UCSD-AML1 (cell line): Measurements from ENCODE around the gene LRRC27.
"Not testable (repeated sequence)": the region's sequence is repeated elsewhere in the genome, so short reads cannot be mapped to it uniquely, and the experiment has no call there.

Experiments
- DNase-seq: peaks from one replicate; lab custom pipeline; 2025; ENCODE audit not compliant: unreplicated experiment; lab: John Stamatoyannopoulos, UW

LRRC27 gene

DNA sequence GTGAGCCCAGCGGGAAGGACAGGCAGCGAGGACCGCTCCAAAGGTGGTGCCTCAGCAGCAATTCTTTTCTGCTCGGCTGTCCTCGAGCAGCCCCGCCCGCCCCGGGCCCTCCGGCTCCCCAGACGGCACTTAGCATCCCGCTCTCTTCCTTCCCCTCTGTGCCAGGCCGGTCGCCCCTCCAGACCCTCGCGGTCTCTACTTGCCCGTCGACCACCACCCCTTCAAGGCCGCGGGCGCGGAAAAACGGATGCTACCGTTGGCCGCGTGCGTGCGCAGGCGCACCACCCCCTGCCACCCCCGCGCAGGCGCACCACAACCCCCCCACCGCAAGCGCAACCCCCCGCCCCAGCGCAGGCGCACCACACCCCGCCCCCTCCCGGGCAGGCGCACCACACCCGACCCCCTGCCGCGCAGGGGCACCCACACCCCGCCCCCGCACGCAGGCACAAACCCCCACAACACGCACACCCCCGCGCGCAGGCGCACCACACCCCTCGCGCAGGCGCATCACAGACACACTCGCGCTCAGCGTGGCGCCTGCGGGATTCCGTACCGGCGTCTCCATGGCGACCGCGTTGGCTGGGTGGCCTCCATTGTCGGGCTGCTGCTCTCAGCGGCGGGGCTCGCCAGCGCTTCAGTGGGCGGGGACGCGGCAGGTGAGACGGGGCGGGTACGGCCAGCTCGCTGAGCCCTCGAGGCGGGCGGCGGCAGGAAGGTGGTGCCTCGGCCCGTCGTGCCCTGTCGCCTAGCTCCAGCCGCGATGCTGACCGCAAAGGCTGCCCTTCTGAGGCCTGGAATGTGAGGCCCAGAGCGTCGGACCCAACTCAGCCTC, at the start of gene LRRC27:
Gene LRRC27 (plus strand): TSS at position 593 of the 832 bp plus-strand sequence. CDS start 1,332 bp downstream, outside the sequence.
- peak; percentile 99 for DNase-seq

DNA sequence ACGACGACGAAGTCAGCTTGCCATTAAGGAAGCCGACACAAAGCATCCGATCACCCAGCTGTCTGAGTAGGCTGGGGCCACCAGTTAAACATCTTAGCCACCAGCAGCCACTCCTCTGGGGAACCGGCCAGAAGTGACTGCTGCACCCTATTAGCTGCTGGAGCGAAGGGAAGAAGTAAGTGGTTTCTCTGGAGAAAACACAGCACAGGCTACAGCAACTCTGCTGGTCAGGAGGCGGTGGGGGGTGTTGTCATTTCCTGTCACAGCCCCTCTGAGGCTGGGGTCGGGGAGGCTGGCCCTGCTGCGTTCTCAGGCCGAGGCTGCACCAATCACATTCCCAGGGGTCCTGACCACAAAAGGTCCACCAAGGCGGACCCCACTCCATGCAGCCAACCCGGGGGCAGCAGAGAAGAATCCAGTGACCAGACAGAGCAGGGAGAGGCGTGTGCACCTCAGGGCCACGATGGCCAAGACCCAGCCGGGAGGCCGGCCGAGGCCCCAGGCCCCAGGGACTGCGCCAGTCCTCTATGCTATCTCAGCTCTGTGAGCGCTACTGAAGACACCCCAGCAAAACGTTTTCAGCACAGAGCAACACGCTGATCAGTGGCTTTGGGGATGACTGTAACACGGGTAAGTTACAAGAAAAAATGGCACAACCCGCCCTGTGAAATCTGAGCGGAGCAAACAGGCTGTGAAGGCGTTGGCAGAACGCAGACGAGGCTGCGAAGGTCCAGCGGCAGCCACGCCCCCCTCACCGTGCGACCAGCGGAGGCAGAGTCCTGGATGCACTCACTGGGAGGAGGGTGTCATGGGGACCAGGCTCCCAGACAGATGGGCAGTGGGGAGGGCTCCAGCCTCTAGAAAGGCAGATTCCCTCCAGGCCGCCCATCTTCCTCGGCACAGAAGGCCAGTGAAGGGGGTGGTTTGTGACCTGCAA, 49.1 kb upstream of the LRRC27 start:
- DNase-seq = no peak

DNA sequence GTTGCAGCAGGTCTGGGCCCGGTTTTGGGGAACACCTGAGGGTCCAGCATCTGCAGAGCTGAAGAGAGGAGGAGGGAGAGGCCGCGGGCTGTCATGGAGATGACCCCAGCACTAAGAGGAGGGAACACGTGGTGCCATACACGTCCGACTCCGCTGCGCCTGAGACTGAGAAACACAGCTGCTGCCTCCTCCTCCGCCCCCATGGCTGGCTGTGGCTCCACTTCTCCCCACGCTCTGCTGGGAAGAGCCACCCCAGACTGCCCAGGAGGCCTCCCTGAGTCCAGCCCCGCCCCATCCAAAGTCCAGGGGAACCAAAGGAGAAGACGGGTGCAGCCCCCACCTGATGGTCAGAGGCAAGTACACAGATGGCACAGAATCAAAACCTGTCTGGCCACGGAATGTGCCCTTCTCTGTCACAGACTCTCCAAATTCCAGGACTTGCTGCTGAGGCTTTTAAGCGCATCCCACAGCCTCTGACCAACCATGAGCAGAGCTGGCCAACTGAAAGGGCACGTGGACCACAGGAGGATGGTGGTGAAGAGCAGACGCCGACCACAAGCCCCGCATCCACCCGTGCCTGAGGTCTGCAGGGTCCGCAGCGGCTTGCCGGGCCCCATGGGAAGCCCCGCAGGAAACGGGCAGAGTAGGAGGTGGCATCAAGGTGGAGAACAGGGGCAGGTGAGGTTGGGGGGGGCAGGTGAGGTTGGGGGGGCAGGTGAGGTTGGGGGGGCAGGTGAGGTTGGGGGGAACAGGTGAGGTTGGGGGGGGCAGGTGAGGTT, 48.2 kb upstream of the LRRC27 start:
- no peak for DNase-seq

DNA sequence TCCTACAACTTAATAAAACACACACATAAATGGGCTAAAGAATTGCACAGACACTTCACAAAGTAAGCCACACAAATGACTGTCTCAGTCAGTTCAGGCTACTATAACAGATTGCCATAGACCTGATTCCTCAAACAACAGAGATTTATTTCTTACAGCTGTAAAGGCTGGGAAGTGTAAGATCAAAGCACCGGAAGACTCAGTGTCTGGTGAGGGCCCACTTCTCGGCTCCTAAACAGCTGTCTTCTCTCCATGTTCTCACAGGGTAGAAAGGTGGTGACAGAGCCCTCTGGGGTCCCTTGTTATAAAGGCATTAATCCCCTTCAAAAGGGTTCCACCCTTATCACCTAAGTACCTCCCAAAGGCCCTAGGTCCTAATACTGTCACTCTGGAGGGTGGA, 42.6 kb upstream of the LRRC27 start:
- no peak for DNase-seq

DNA sequence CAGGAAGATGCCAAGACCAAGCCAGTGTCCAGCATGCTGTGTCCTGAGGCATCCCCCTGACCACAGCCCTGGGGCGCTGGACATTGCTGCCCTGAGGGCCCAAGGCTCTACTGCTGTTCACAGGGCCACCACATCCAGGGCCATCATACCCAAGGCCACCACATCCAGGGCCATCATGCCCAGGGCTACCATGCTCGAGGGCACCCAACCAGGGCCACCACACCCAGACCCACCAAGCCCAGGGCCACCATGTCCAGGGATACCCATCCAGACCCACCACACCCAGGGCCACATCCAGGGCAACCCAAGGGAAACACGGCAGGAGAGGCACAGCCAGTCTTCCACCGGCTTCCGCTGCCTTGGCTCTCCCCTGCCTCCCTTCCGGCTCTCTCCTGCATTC, 41.4 kb upstream of the LRRC27 start:
- DNase-seq = no peak

DNA sequence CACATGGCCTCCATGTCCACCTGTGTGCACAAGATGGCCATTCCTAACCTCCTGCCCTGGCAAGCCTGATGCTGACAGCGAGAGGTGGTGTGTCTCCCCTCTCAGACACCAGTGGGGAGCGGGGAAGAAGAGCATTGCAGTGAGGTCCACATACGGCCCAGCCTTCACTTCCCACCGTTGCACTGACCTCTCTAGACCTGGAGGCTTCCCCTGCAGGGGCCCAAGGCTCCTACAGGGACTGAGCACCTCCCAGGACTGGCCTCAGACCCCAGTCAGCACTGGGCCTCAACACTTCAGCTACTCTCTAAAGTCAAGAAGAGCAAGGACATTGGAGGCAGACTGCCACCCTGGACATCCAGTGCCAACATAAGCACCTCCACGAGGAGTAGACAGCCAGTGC, 40.2 kb upstream of the LRRC27 start:
- DNase-seq = no peak

DNA sequence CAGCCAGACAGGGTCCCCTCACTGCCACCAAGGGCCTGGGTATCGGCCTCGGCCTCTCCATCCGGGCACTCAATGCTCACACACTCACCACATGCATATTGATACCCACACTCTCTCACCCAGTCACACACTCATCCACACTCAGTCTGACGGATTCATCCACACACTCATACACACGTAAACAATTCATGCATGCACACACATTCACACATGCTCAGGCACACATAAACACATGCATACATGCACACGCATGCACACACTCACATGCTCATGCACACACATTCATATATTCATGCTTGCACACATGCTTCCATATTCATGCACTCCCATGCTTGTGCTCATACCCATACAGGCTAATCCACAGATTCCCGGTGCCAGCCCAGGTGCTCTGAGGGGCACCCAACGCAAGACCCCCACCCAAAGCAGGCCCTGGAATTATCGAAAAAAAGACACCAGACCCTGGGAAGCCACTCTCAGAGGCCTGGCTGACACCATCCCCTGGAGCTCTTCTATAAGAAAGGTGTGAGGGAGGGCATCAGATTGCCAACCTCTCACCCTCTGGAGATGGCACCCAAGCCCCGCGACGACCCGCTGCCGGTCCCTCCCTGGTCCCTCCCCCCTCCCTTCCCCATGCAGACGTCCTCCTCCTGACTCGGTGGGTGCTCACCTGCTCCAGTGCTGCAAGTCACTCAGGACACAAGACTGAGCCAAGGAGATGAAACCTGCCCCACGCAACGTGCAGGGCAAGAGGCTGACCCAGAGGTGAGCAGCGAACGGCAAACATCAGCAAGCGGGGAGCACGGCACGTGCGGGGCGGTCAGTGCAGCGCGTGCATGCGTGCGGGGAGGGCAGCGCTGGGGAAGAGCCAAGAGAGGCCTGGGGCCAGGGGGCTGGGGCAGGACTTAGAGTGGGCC, 39.4 kb upstream of the LRRC27 start:
- DNase-seq = no peak

DNA sequence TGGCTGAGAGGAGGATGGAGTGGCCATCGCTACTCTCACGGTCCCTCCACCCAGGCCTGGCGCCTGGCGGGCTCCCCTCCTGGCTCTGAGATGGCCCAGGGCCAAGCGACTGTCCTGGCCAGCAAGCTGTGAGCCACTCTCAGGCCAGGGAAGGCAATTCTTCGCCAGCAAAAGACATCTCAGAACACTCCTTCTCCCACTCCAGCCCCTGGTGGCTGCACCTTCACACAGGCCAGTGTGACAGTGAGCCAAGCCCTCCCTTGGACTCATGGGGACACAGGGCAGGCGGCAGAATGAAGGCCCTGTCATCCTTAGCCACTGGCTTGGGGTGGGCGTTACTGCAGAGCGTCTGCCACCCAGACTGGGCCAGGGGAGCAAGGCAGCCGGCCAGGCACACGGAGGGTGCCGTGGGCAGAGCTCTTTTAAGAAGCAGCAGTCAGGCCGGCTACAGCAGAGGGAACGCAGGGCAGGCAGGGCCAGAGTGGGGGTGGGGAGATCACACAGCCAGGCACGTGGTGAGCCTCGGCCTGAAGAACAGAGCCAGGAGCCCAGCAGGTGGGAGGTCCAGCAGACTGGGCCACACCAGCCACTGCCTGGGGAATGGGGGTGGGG, 38.7 kb upstream of the LRRC27 start:
- no peak for DNase-seq

DNA sequence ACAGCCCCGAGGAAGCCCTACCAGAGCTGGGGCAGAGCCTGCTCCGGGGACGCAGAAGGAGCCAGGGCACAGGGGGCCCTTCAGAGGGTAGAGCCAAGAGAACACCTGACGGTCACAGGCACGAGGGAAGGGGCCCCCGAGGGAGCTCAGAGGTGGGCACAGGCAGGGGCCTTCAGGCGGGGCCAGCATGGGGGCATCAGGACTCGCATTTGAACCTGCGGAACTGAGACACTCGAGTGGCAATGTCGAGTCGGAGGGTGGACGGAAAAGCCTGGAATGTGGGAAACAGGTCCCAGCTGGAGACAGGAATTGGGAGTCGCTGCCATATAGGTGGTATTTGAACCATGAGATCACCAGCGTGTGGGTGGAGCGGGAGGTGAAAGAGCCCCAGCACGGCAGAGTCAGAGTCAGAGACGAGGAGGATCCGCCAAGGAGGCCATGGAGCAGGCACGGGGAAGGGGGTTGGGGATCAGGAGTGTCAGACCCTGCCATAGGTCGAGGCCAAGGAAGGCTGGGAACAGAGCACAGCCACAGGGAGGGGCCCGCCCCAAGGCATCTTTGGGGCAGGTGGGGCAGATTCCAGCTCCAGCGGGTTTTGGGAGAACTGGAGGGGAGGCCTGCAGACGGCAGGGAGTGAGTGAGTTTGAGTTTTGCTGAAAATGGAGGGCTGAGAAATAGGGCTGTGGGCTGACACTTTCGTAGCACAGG, 38.0 kb upstream of the LRRC27 start:
- DNase-seq = no peak

DNA sequence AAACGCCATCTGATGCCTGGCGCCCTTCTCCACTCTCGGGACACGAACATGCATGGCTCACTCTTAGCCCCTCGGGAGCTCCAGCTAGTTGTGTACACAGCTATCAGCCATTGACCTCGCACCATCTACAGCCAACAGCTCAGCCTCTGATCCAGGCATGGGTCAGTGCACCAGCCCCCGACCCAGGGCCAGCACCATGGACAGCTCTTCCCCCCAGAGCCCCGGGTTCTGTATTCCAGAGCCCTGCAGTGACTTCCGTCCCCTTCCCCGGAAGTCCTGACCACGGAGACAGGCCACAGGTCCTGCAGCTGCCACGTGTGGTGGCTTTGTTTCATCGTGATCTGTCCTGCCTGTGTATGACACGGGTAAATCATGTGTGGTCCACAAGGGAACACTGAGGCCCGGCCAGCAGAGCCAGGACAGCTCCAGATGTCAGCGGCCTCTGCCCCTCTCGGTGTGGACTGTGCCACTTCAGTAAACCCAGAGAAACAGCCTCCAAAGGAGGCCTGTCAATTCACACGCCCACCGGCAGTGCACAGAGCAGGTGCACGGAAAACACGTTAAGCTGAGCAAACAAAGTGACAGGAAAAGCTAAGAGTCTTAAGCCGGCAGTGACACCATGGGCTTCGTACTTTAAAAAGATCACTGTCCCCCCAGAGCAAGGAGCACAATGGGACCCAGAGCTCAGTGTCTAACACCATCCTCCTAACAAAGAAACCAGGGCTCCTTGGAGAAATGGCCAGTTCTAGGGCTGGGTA, 37.3 kb upstream of the LRRC27 start:
- peak; percentile 38 for DNase-seq

DNA sequence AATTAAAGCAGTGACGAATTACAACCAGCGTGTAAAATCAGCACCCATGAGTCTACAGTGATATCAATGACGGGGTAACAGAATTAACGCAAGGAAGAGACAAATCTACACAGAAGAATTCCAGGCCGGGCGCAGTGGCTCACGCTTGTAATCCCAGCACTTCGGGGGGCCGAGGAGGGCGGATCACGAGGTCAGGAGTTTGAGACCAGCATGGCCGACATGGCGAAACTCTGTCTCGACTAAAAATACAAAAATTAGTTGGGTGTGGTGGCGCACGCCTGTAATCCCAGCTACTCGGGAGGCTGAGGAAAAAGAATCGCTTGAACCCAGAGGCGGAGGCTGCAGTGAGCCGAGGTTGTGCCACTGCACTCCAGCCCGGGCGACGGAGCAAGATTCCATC, 36.5 kb upstream of the LRRC27 start:
- DNase-seq = not testable (repeated sequence)

DNA sequence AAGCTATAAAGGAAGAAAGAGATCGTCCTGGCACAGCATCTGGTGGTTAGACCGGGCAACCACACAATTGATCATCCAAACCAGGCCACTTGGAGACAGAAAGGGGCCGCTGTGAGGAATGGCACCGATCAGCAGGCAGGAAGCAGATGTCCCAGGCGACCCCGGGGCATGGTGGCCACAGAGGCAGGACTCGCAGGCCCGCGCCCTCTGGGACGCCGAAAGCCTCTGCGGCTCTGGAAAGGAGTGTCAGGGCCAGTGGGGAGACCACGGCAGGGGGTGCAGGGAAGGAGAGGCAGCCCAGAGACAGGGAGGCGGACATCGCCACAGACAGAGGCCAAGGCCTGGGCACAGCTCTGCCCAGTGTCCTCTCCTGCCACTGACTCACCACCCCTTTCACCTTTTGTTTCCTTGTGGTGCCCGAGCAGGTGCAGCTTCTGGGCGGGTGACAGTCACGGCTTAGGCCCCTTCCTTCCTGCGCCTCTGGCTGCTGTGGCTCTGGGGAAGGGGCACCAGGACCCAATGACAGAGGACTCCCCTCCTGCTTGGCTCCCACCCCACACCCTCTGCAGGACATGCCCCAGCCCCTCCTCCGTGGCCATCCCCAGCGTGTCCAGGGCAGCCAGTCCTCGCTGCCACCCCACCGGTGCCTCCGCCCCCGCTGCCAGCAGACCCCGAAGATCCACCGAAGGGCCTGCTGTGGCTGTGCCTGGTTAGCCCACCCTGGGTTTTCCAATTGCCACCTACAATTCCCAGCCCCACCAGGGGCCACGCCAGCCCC, 35.1 kb upstream of the LRRC27 start:
- no peak for DNase-seq

DNA sequence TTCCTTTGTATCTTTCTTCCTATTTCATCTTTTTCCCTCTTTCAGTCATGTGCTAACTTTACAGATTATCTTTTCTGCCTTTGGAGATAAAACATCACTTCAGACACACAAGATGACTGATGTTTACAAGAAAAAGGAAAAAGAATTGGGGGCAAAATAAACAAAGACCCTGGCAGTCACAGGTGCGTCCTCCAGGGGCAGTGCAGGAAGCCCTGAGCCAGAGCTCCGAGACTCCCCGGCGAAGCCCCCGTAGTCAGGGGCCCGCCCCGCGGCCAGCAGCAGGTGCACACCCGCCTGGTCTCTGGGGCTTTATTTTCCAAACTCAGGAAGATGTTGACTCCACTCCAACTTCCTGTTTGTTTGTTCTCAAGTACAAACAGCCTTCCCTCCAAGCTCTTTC, 34.5 kb upstream of the LRRC27 start:
- no peak for DNase-seq

DNA sequence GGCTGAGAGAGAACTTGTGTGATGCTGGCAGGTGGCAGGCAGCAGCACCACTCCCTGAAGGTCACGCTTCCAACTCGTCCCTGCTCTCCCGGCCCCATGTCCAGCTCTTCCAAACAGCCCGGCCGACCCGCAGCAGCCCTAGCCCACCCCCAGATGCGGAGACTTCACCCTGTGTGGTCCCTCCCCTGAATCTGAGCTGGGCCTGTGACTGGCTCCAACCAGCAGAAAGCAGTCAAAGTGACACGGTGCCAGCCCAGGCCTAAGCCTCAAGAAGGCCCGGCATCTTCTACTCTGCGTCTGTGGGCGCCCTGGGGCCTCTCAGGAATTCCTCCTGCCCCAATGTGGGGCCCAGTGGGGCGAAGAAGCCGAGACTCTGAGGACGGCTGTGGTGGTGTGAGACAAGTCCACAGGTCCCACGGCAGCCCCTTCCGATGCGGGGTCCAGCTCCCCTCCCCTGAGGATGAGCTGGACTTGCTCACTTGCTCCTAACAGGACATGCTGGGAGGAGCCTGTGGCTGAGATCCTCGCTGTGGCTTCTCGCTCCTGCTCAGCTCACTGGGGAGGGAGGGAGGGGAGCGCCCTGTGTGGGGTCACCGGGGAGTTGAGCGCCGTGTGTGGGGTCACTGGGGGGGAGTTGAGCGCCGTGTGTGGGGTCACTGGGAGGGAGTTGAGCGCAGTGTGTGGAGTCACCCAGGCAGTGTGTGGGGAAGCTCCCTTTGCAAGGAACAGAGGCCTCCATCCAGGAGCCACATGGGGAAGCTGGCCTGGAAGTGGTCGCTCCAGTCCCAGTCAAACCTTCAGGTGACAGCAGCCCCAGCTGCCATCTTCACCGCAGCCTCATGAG, 33.7 kb upstream of the LRRC27 start:
- no peak for DNase-seq

DNA sequence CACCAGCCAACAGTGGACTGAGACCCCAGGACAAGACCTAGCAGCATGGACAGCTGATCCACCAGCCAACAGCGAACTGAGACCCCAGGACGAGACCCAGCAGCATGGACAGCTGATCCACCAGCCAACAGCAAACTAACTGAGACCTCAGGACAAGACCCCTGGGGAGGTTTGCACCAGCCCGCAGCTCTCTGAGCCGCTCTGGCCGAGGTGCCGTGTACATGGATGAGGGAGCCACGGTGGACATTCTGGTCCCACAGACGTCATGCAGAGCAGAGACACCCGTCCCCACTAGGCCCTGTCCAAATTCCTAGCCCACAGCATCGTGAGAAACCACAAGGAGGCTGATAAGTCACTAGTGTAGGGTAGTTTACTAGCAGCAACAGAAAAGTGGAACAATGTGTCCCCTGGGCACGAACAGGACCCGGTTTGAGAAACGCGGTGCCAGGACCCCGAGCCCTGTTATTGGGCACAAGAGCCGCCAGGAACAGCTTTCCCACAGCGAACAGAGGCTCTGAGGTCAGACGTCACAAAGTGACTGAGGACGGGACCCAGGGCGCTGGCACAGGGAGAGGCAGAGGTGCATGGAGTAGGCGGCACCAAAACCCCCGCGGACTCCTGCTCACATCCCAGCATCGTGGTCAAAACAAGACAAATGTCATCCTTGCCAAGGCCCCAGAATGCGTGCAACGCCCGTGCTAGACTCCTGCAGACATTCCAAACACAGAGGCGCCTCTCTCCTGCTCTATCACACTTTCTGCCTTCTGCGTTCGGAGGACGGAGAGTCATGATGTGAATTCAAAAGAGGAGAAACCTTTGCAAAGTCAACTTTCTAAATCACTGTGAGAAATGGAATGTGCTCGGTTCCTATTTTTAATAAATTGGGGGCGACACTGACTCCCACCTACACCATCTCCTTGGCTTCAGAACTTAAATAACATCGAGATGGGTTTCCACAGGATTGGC, 32.3 kb upstream of the LRRC27 start:
- no peak for DNase-seq

DNA sequence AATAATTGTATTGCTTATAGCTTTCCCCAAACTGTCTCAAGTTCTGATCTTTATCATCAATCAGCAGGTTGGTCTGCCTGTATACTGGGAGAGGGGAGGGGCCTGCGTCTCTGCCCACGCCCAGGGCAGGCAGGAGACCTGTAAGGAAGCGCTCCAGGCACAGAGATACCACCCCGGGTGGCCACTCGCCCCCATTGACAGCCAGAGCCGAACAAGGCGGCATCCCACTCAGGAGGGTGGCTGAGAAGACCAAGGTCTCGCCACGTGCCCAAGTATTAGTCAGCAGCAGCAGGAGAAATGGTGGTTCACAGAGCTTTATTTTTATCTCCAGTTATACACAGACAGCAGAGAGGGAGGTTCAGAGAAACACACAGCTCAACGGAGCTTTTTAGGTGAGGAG, 31.4 kb upstream of the LRRC27 start:
- no peak for DNase-seq
